Measurements from ENCODE around the gene EIF3A.
A peak's percentile ranks its signal among the peaks of the same experiment; 100 is the strongest.
"Not testable (repeated sequence)": the region's sequence is repeated elsewhere in the genome, so short reads cannot be mapped to it uniquely, and the experiment has no call there.

The EIF3A gene

GRCh38 chr10:119042169-119042568 is 38.4 kb downstream of the EIF3A start:
- Histone ChIP-seq H3K4me1 (ENCODE audit: control insufficient read depth, insufficient read depth, low read length) (no peaks in the 10 kb centered on the region), H3K4me2 (ENCODE audit: low read length) (no peak overlapping the region), H3K9ac (ENCODE audit: low read depth, low read length) (no peak overlapping the region), H3K4me3 (ENCODE audit: low read length) (no peak overlapping the region), H3K27me3 (ENCODE audit: control insufficient read depth, insufficient read depth, low read length) (no peaks in the 10 kb centered on the region), H3K9me3 (replicated peaks; ENCODE audit: low read length) (no peaks in the 10 kb centered on the region), H3K36me3 (ENCODE audit: insufficient read depth, low read length) (peaks cover 88% of the 10 kb centered on the region)

DNA sequence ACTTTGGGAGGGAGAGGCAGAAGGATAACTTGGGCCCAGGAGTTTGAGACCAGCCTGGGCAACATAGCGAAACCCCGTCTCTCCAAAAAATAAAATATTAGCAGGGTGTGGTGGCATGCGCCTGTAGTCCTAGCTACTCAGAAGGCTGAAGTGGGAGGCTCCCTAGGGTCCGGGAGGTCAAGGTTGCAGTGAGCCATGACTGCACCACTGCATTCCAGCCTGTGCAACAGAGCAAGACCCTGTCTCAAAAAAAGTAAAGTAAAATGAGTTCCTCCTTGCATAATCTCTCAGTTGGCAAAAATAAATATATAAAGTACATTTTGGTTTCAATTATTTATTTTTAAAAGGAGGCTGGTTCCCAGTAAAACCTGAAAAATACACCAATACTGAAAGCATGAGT is 39.3 kb downstream of the EIF3A start:
- Histone ChIP-seq H3K4me2 (ENCODE audit: low read length) (no peak overlapping the region), H3K4me3 (ENCODE audit: low read length) (no peak overlapping the region), H3K9ac (ENCODE audit: low read depth, low read length) (no peak overlapping the region), H3K9me3 (replicated peaks; ENCODE audit: low read length) (no peaks in the 10 kb centered on the region), H3K27me3 (ENCODE audit: control insufficient read depth, insufficient read depth, low read length) (no peaks in the 10 kb centered on the region), H3K36me3 (ENCODE audit: insufficient read depth, low read length) (peaks cover 88% of the 10 kb centered on the region), H3K4me1 (ENCODE audit: control insufficient read depth, insufficient read depth, low read length) (no peaks in the 10 kb centered on the region)

DNA sequence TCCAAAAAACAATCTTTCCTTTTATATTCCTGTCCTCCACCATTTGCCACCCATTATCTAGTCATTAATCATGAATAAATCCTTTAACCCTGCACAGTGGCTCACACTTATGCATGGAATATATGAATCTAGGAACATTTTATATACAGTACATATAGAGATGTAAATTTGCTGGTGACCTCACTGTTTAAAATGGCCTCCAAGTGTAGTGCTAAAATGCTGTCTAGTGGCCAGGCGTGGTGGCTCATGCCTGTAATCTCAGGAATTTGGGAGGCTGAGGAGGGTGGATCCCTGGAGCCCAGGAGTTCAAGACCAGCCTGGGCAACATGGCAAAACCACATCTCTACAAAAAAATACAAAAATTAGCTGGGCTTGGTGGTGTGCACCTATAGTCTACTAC is 41.5 kb downstream of the EIF3A start:
- no peak overlapping the region for H3K4me2 ChIP-seq (ENCODE audit: low read length)
- no peak overlapping the region for H3K4me3 ChIP-seq (ENCODE audit: low read length)
- no peak overlapping the region for H3K9ac ChIP-seq (ENCODE audit: low read depth, low read length)
- no peaks in the 10 kb centered on the region for H3K27me3 ChIP-seq (ENCODE audit: control insufficient read depth, insufficient read depth, low read length)
- H3K4me1 ChIP-seq (ENCODE audit: control insufficient read depth, insufficient read depth, low read length) = no peaks in the 10 kb centered on the region
- no peaks in the 10 kb centered on the region for H3K9me3 ChIP-seq (replicated peaks; ENCODE audit: low read length)
- H3K36me3 ChIP-seq (ENCODE audit: insufficient read depth, low read length) = peaks cover 85% of the 10 kb centered on the region

DNA sequence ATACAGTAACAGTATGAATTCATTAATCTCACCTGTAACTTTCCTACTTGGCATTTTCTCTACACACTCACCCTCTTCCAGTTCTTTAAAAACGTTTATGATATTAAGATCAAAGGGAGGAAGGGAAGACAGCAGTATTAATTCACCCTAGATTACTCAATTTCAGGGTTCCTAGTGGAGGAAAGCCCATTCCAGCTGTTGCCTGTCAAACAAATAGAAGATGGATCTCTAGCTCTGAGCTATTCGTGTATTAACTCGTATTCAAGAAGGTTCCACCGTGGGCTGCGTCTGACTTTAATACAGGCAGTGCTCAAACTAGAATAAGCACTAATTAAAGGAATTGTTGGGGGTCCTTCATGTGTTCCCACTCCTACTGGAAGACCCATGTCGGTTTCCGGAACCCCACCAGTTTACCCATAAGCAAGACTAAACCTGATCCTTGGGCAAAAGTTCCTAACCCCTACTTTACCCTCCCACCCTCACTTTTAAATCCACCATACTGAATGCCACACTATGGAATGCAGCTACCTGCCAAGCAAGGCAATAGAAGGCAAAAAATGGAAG is 49.0 kb downstream of the EIF3A start:
- no peaks in the 10 kb centered on the region for H3K9me3 ChIP-seq (replicated peaks; ENCODE audit: low read length)
- no peak overlapping the region for H3K4me3 ChIP-seq (ENCODE audit: low read length)
- H3K9ac ChIP-seq (ENCODE audit: low read depth, low read length) = no peak overlapping the region
- H3K27me3 ChIP-seq (ENCODE audit: control insufficient read depth, insufficient read depth, low read length) = no peaks in the 10 kb centered on the region
- H3K36me3 ChIP-seq (ENCODE audit: insufficient read depth, low read length) = peaks cover 39% of the 10 kb centered on the region
- no peak overlapping the region for H3K4me2 ChIP-seq (ENCODE audit: low read length)
- peaks cover 20% of the 10 kb centered on the region for H3K4me1 ChIP-seq (ENCODE audit: control insufficient read depth, insufficient read depth, low read length)

GRCh38 chr10:119030421-119031250 is 50.0 kb downstream of the EIF3A start:
- peak overlapping the region; percentile 62 for H3K4me3 ChIP-seq (ENCODE audit: low read length)

DNA sequence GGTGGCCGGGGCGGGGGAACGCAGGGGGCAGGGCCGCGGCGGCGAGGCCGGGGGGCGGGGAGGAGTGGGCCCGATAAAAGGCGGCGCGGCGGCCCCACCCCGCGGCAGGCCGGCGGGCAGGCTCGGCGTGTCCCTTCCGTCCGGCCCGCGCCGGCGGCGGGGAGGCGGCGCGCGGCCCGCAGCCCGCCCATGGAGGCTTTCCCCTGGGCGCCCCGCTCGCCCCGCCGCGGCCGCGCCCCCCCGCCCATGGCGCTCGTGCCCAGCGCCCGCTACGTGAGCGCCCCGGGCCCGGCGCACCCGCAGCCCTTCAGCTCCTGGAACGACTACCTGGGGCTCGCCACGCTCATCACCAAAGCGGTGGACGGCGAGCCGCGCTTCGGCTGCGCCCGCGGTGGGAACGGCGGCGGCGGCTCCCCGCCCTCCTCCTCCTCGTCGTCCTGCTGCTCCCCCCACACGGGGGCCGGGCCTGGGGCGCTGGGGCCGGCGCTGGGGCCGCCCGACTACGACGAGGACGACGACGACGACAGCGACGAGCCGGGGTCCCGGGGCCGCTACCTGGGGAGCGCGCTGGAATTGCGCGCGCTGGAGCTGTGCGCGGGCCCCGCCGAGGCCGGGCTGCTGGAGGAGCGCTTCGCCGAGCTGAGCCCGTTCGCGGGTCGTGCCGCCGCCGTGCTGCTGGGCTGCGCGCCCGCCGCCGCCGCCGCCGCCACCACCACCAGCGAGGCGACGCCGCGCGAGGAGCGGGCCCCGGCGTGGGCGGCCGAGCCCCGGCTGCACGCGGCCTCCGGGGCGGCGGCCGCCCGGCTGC is 50.8 kb downstream of the EIF3A start, which contains the start of gene NANOS1:
Gene NANOS1, plus strand, starts transcription at position 102 of the 808 bp plus-strand sequence. Its CDS starts 88 bp downstream, at position 190.
- peaks cover 37% of the 10 kb centered on the region for H3K4me1 ChIP-seq (ENCODE audit: control insufficient read depth, insufficient read depth, low read length)
- H3K27me3 ChIP-seq (ENCODE audit: control insufficient read depth, insufficient read depth, low read length) = no peaks in the 10 kb centered on the region
- peak within 1 kb of the TSS; percentile 62 for H3K4me3 ChIP-seq (ENCODE audit: low read length)
- H3K4me2 ChIP-seq (ENCODE audit: low read length) = peak within 1 kb of the TSS; percentile 87
- peak within 1 kb of the TSS; percentile 14 for H3K9ac ChIP-seq (ENCODE audit: low read depth, low read length)
- H3K9me3 ChIP-seq (replicated peaks; ENCODE audit: low read length) = no peaks in the 10 kb centered on the region
- peaks cover 29% of the 10 kb centered on the region for H3K36me3 ChIP-seq (ENCODE audit: insufficient read depth, low read length)

More at GRCh38 chr10:119030421-119031250, 50.0 kb downstream of the EIF3A start:
- Histone ChIP-seq H3K4me2 (ENCODE audit: low read length) (peak overlapping the region; percentile 87), H3K4me1 (ENCODE audit: control insufficient read depth, insufficient read depth, low read length) (peaks cover 29% of the 10 kb centered on the region), H3K27me3 (ENCODE audit: control insufficient read depth, insufficient read depth, low read length) (no peaks in the 10 kb centered on the region), H3K9ac (ENCODE audit: low read depth, low read length) (peak overlapping the region; percentile 4), H3K36me3 (ENCODE audit: insufficient read depth, low read length) (peaks cover 30% of the 10 kb centered on the region), H3K9me3 (replicated peaks; ENCODE audit: low read length) (no peaks in the 10 kb centered on the region)

GRCh38 chr10:119028900-119029612 is 51.6 kb downstream of the EIF3A start:
- Histone ChIP-seq H3K4me2 (ENCODE audit: low read length) (peak overlapping the region; percentile 71), H3K9me3 (replicated peaks; ENCODE audit: low read length) (no peaks in the 10 kb centered on the region), H3K4me3 (ENCODE audit: low read length) (peak overlapping the region; percentile 61), H3K27me3 (ENCODE audit: control insufficient read depth, insufficient read depth, low read length) (no peaks in the 10 kb centered on the region), H3K36me3 (ENCODE audit: insufficient read depth, low read length) (peaks cover 21% of the 10 kb centered on the region), H3K9ac (ENCODE audit: low read depth, low read length) (no peak overlapping the region), H3K4me1 (ENCODE audit: control insufficient read depth, insufficient read depth, low read length) (peaks cover 38% of the 10 kb centered on the region)

DNA sequence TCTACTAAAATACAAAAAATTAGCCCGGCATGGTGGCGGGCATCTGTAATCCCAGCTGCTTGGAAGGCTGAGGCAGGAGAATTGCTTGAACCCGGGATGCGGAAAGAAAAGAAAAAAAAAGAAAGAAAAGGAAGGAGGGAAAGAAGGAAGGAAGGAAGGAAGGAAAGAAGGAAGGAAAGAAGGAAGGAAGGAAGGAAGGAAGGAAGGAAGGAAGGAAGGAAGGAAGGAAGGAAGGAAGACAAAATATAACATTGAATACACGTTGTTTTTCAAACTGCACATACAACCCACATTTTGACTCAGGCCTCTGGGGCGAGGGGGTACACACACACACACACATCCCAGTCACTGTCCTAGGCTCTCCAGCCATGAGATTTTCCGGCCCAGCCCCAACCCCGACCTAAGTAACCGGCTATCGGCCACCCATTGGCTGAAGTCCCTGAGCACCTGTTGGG is 52.1 kb downstream of the EIF3A start:
- not testable (repeated sequence) for H3K27me3 ChIP-seq (ENCODE audit: control insufficient read depth, insufficient read depth, low read length); H3K9ac ChIP-seq (ENCODE audit: low read depth, low read length); H3K4me3 ChIP-seq (ENCODE audit: low read length); H3K9me3 ChIP-seq (replicated peaks; ENCODE audit: low read length)
- Histone ChIP-seq H3K4me1 (ENCODE audit: control insufficient read depth, insufficient read depth, low read length) (peaks cover 43% of the 10 kb centered on the region), H3K36me3 (ENCODE audit: insufficient read depth, low read length) (peaks cover 16% of the 10 kb centered on the region), H3K4me2 (ENCODE audit: low read length) (peak overlapping the region; percentile 71)

GRCh38 chr10:119026301-119027110 is 54.1 kb downstream of the EIF3A start:
- Histone ChIP-seq H3K4me1 (ENCODE audit: control insufficient read depth, insufficient read depth, low read length) (peaks cover 54% of the 10 kb centered on the region), H3K9me3 (replicated peaks; ENCODE audit: low read length) (no peaks in the 10 kb centered on the region), H3K27me3 (ENCODE audit: control insufficient read depth, insufficient read depth, low read length) (no peaks in the 10 kb centered on the region), H3K9ac (ENCODE audit: low read depth, low read length) (no peak overlapping the region), H3K4me2 (ENCODE audit: low read length) (no peak overlapping the region), H3K4me3 (ENCODE audit: low read length) (no peak overlapping the region), H3K36me3 (ENCODE audit: insufficient read depth, low read length) (no peaks in the 10 kb centered on the region)

DNA sequence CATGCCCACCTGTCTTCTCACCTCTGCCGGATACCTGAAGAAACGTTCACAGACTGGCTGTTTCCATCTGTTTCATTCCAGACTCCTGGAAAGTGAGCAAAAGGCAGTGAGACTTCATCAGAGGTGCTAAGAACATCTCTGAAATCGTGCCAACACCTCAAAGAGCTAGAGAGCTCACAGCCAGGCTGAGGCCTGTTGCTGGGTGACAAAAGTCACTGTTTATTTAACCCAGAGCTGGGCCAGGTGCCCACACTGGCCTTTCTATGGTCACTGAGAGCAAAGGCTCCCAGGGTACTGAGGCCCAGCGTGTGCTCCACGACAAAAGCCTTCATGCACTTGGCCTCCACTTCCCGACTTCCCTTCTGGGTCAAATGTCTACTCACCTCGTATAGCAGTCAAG is 54.8 kb downstream of the EIF3A start:
- H3K4me1 ChIP-seq (ENCODE audit: control insufficient read depth, insufficient read depth, low read length) = peaks cover 48% of the 10 kb centered on the region
- H3K4me2 ChIP-seq (ENCODE audit: low read length) = peak overlapping the region; percentile 16
- H3K9ac ChIP-seq (ENCODE audit: low read depth, low read length) = no peak overlapping the region
- H3K27me3 ChIP-seq (ENCODE audit: control insufficient read depth, insufficient read depth, low read length) = no peaks in the 10 kb centered on the region
- H3K36me3 ChIP-seq (ENCODE audit: insufficient read depth, low read length) = no peaks in the 10 kb centered on the region
- H3K4me3 ChIP-seq (ENCODE audit: low read length) = no peak overlapping the region
- no peaks in the 10 kb centered on the region for H3K9me3 ChIP-seq (replicated peaks; ENCODE audit: low read length)
